Right lobe of liver (tissue), 6 donors: ENCODE results near the gene PRTFDC1. TPM values are rescaled to one million over a fixed set of nuclear protein-coding genes. Genes with fewer than 3 reads are reported as not detected.

Experiments used
- ATAC-seq, 4 donors: fragments of 200-7000 bp; cut with Tn5 transposase; one replicate each; pipeline ENCODE4 v1.9.1; 2020; ENCODE audit warnings: mild to moderate bottlenecking in 4 of 4, moderate library complexity in 4 of 4
- DNase-seq, 3 donors: peaks; one replicate each; pipeline ENCODE4 v3.0.0-alpha.2; 2020
- H3K27ac ChIP-seq, 3 donors: fragments of 200-600 bp; one replicate each; pipeline ENCODE4 v1.8.0; 2022
- H3K27me3 ChIP-seq, 2 donors: fragments of 200-600 bp; one replicate each; pipeline ENCODE4 v1.8.0; 2022
- H3K36me3 ChIP-seq, 4 donors: fragments of 200-600 bp; sonication (generic) in 1 of 4; one replicate each; pipeline versions ENCODE4 v1.5.1 to v1.8.0; 2017 to 2022; ENCODE audit warnings: control low read depth in 1 of 4
- H3K4me1 ChIP-seq, 4 donors: fragments of 200-600 bp; sonication (generic) in 1 of 4; one replicate each; pipeline versions ENCODE4 v1.5.1 to v1.8.0; 2017 to 2022; ENCODE audit warnings: control low read depth in 1 of 4
- H3K4me3 ChIP-seq, 3 donors: fragments of 200-600 bp; one replicate each; pipeline ENCODE4 v1.8.0; 2022
- H3K9me3 ChIP-seq, 4 donors: fragments of 200-600 bp; sonication (generic) in 1 of 4; one replicate each; pipeline versions ENCODE4 v1.5.1 to v1.8.0; 2017 to 2022; ENCODE audit warnings: control low read depth in 1 of 4
- POLR2A ChIP-seq: fragments of 450-650 bp; IDR thresholded peaks from one replicate; pipeline ENCODE4 v1.6.1; 2017; ENCODE audit warnings: antibody characterized with exemption, mild to moderate bottlenecking
- WGBS: methylation state at CpG from one replicate; pipeline ENCODE4 v1.1.6; 2018; ENCODE audit warnings: low coverage, low lambda C conversion rate; ENCODE audit not compliant: insufficient coverage; ENCODE audit errors: missing lambda C conversion rate; 5-methylcytosine and 5-hydroxymethylcytosine counted together
- intact Hi-C, 2 donors: fragments of 100-400 bp; cut with DNase I; formaldehyde crosslinking; loops; one replicate each; pipeline versions ENCODE4 v1.11.2 to v1.14.1; 2022
- total RNA-seq, 6 experiments: library from RNA; depleted of rRNA in 2 of 6; stranded (reverse); fragments of >200 nt in 2 of 6; fragmentation: NEBNext Ultra II Directional in 3 of 6; extraction: Animal tissue kit (Norgen Biotek cat#: 25700) in 3 of 6; gene quantifications; one replicate each; pipeline versions ENCODE4 v1.1.0 to v1.2.4, GENCODE V29; 2016 to 2023
- TF ChIP-seq, protein P1 (sequence below), 4 donors: fragments of 200-600 bp in 3 of 4; fragments of 450-650 bp in 1 of 4; IDR thresholded peaks; one replicate each; pipeline versions ENCODE4 v1.5.1 to v1.8.0; 2016 to 2022; ENCODE audit warnings: antibody characterized with exemption in 4 of 4, mild to moderate bottlenecking in 2 of 4
- donor health status: DM: no; HTN: yes; CAD: no.
- donor health status: DM: no; HTN: no; CAD: no.
- donor health status: DM: no; HTN: no; CAD: no.
- donor health status: DM: no; HTN: yes; CAD: no.
- donor health status: DM: no; HTN: yes; CAD: no.

The PRTFDC1 gene
- total RNA-seq, 6 experiments from 2014 or later, result 0.76 to 3.5 (median 1.1) TPM; not detected in 1

DNA sequence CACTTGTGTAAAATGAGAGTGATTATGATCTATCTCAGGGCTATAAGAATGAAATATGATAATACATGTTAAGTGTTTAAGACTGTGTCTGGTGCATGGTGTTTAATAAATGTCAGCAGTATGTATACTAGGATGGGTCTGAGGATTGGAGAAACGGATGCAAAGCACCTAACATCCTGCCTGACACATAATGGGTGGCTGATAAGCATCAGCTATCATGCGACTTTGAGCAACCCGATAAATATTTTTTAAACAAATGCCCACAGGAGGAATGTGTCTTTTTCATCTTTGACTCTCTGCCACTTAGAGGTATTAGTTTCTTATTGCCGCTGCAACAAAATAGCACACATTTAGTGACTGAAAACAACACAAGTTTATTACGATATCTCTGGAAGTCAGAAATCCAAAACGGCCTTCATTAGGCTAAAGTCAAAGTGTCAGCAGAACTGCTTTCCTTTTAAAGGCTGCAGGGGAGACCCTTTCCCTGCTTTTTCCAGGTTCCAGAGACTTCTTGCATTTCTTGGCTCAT lies 135.5 kb downstream of the PRTFDC1 start:
- no peaks in the 10 kb centered on the region for H3K4me1 ChIP-seq
- H3K27ac ChIP-seq, result no peak overlapping the region
- WGBS, result 72% methylated on average over 5 of the region's 6 CpGs
- TF ChIP-seq, protein P1, sequence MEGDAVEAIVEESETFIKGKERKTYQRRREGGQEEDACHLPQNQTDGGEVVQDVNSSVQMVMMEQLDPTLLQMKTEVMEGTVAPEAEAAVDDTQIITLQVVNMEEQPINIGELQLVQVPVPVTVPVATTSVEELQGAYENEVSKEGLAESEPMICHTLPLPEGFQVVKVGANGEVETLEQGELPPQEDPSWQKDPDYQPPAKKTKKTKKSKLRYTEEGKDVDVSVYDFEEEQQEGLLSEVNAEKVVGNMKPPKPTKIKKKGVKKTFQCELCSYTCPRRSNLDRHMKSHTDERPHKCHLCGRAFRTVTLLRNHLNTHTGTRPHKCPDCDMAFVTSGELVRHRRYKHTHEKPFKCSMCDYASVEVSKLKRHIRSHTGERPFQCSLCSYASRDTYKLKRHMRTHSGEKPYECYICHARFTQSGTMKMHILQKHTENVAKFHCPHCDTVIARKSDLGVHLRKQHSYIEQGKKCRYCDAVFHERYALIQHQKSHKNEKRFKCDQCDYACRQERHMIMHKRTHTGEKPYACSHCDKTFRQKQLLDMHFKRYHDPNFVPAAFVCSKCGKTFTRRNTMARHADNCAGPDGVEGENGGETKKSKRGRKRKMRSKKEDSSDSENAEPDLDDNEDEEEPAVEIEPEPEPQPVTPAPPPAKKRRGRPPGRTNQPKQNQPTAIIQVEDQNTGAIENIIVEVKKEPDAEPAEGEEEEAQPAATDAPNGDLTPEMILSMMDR (IDR thresholded peaks at IDR 0.05), result no peak
- no peak for TF ChIP-seq POLR2A
- no peak for ATAC-seq
- no peaks in the 10 kb centered on the region for H3K36me3 ChIP-seq
- DNase-seq, result no peak
- no peak overlapping the region for H3K4me3 ChIP-seq
- no peaks in the 10 kb centered on the region for H3K27me3 ChIP-seq
- intact Hi-C loops, result no loop called here
- no peaks in the 10 kb centered on the region for H3K9me3 ChIP-seq

DNA sequence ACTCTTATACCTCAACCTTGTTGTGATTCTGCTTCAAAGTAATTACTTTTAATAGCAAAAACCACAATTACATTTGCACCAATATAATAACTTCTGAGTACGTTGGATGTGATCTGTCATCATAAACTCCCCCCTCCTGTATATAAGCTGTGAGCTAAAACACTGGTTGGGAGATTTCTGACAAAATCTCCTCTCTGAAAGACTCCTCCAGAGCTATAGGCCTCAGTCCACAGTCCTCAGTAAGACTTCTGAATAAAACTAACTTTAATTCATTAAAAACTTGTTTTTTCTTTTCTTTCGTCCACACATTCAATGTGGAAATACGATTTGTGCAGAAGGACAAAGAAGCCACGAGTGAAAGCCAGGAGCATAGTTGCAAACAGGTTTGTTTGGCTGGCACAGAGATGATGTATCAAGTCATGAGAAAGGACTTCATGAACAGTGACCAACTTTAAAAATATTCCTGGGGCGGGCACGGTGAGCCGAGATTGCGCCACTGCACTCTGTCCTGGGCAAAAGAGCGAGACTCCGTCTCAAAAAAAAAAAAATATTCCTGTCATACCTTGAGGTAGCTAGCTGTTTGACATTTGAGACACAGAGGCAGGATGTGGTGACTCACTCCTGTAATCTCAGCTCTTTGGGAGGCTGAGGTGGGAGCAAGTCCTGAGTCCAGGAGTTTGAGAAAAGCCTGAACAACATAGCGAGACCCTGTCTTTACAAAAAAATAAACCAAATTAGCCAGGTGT lies 137.7 kb downstream of the PRTFDC1 start:
- Histone ChIP-seq H3K27ac (no peak overlapping the region), H3K9me3 (no peaks in the 10 kb centered on the region), H3K4me3 (no peak overlapping the region), H3K36me3 (no peaks in the 10 kb centered on the region), H3K27me3 (no peaks in the 10 kb centered on the region), H3K4me1 (no peaks in the 10 kb centered on the region)
- no peak for ATAC-seq
- DNase-seq, result no peak
- intact Hi-C loops, result no loop called here
- 77% methylated on average over 11 of the region's 11 CpGs for WGBS
- TF ChIP-seq POLR2A, result no peak

DNA sequence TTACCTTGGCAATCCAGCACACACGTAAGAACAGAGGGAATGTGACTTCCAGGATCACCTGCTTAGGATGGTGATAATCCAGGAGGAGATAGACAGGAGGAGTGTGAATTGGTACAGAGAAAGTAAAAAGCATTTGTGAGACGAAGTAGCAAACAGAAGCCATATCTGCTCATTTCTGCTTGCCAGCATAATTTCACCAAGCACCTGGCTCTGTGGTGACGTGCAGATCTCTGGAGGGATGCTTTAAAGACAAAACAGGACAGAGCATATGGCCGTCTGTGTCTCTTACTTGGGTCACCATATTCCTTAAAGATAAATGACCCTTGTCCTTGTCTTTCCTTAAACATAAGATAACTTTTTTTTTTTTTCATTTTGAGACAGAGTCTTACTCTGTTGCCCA lies 138.6 kb downstream of the PRTFDC1 start:
- intact Hi-C loops, result no loop called here
- TF ChIP-seq, protein P1 (IDR thresholded peaks at IDR 0.05), result no peak
- no peak for TF ChIP-seq POLR2A
- H3K9me3 ChIP-seq, result no peaks in the 10 kb centered on the region
- H3K27me3 ChIP-seq, result no peaks in the 10 kb centered on the region
- H3K36me3 ChIP-seq, result no peaks in the 10 kb centered on the region
- DNase-seq (no peak), ATAC-seq (no peak)
- WGBS, result 58% methylated on average over 4 of the region's 4 CpGs
- H3K4me1 ChIP-seq, result no peaks in the 10 kb centered on the region
- no peak overlapping the region for H3K4me3 ChIP-seq
- H3K27ac ChIP-seq, result no peak overlapping the region

DNA sequence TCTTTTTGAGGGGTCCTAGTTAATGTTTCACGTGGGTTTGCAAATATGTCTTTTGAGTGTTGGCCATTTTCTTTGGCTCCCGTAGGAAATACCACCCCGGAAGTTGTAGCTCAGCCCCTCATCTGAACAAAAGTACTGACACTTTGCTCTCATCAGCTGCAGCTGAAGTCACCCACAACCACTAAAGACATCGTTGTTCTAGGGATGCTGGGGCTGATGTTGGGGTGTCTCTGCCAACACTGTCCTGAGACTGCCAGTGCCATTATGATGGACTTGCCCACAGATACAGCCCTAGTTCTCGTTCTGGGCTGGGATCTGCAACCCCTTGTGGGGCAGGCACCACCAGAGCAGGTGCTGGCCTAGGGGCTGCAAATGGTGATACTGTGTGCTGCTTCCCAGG lies 146.1 kb downstream of the PRTFDC1 start:
- H3K27me3 ChIP-seq, result no peaks in the 10 kb centered on the region
- ATAC-seq (no peak), DNase-seq (no peak)
- H3K36me3 ChIP-seq, result no peaks in the 10 kb centered on the region
- TF ChIP-seq, protein P1 (IDR thresholded peaks at IDR 0.05), result no peak
- no peak for TF ChIP-seq POLR2A
- intact Hi-C loops, result no loop called here
- H3K4me1 ChIP-seq, result no peaks in the 10 kb centered on the region
- WGBS, result 54% methylated on average over 4 of the region's 5 CpGs
- H3K4me3 ChIP-seq, result no peak overlapping the region
- H3K9me3 ChIP-seq, result no peaks in the 10 kb centered on the region
- no peak overlapping the region for H3K27ac ChIP-seq

DNA sequence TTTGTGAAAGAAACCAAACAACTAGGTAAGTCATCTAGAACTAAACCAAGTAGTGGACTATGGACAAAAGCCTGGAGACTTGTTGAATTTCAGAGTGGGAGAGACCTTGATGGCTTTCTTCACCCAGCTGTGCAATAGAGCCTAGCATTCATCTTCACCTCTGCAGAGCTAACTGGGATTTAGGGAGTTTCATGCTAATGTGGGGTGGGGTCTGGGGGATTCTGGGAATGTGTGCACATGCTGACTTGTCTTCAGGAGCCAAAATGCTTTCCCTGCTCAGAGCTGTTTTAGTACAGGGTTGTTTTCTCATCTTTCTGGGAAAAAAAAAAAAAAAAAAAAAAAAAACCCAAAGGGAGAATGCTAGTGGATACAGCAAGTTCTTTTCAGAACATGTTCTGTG lies 147.4 kb downstream of the PRTFDC1 start:
- Histone ChIP-seq H3K4me3 (no peak overlapping the region), H3K36me3 (no peaks in the 10 kb centered on the region), H3K27ac (no peak overlapping the region), H3K9me3 (no peaks in the 10 kb centered on the region), H3K4me1 (no peaks in the 10 kb centered on the region), H3K27me3 (no peaks in the 10 kb centered on the region)
- intact Hi-C loops, result no loop called here
- DNase-seq (no peak), ATAC-seq (no peak)
- TF ChIP-seq, protein P1 (IDR thresholded peaks at IDR 0.05), result no peak
